Colonic mucosa (tissue), 4 donors: ENCODE measurements around the gene CRISPLD2. TPM values are rescaled to one million over a fixed set of nuclear protein-coding genes. Genes with fewer than 3 reads are reported as not detected.

ENCODE experiments used
- DNase-seq: peaks from one replicate; pipeline ENCODE4 v3.0.0-alpha.2; 2020
- H3K27ac ChIP-seq: fragments of 200-600 bp; one replicate; pipeline ENCODE4 v1.8.0; 2021
- H3K27me3 ChIP-seq: fragments of 200-600 bp; one replicate; pipeline ENCODE4 v1.8.0; 2021
- H3K36me3 ChIP-seq: fragments of 200-600 bp; one replicate; pipeline ENCODE4 v1.8.0; 2021
- H3K4me1 ChIP-seq: fragments of 200-600 bp; one replicate; pipeline ENCODE4 v1.8.0; 2021; ENCODE audit warnings: mild to moderate bottlenecking
- H3K4me3 ChIP-seq: fragments of 200-600 bp; one replicate; pipeline ENCODE4 v1.8.0; 2021
- H3K9ac ChIP-seq, 2 donors: one replicate each; pipeline ENCODE4 v1.7.0; 2013; ENCODE audit warnings: control low read depth in 2 of 2, low read depth in 2 of 2, low read length in 2 of 2
- H3K9me3 ChIP-seq: fragments of 200-600 bp; one replicate; pipeline ENCODE4 v1.8.0; 2021
- intact Hi-C: fragments of 100-400 bp; cut with DNase I; formaldehyde crosslinking; loops from one replicate; pipeline ENCODE4 v1.14.1; 2022
- total RNA-seq, 2 donors: library from RNA; stranded (reverse); fragmentation: NEBNext Ultra II Directional in 1 of 2; extraction: Animal tissue kit (Norgen Biotek cat#: 25700) in 1 of 2; gene quantifications; one replicate each; pipeline ENCODE4 v1.2.1, GENCODE V29; 2021
- TF ChIP-seq, protein P1 (sequence below): fragments of 200-600 bp; IDR thresholded peaks from one replicate; pipeline ENCODE4 v1.8.0; 2022; ENCODE audit warnings: antibody characterized with exemption, mild to moderate bottlenecking
- donor health status: healthy.
- donor health status: DM: no; HTN: no; CAD: no.
- donor health status: DM: no; HTN: no; CAD: no.

The CRISPLD2 gene
- total RNA-seq, 2 donors from 2014 or later = 10.4 to 37.9 TPM

DNA sequence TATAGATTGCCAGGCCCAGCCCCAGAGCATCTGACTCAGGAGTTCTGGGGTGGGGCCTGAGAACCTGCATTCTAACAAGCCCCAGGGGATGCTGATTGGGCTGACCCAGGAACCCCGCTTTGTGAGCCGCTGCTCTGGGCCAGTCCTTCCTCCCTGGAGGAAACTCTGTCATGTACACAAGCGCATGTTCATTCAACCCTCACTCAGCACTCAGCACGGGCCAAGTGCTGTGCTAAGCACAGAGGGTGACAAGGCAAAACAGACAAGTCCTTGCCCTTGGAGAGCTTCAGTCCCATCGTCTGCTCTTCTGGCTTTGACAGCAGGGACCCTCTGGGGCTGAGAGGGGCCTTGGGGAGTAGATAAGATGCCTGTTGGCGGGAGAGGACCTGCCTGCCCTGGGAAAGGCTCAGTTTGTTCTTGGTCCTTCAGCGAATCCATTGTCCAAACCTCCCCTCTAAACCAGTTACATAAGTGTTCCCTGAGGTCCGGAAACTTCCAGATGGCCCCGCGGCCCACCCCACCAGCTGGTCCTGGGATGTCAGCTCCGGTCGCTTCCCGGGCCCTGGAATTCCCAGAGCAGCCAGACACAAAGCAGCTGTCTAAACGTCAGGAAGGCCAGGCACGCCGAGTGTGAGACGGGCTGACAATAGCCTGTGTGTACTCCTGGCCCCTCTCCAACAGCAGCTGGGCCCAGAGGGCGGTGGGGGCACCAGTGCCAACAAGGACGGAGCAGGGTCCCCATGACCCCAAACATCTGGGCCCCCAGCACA is 102.8 kb downstream of the CRISPLD2 start:
- Histone ChIP-seq H3K9ac (no peak overlapping the region), H3K4me3 (no peak overlapping the region), H3K27ac (peak overlapping the region; percentile 47), H3K9me3 (no peaks in the 10 kb centered on the region), H3K36me3 (no peaks in the 10 kb centered on the region), H3K4me1 (peaks cover 7% of the 10 kb centered on the region), H3K27me3 (no peaks in the 10 kb centered on the region)
- peak; percentile 49 for DNase-seq
- TF ChIP-seq, protein P1, sequence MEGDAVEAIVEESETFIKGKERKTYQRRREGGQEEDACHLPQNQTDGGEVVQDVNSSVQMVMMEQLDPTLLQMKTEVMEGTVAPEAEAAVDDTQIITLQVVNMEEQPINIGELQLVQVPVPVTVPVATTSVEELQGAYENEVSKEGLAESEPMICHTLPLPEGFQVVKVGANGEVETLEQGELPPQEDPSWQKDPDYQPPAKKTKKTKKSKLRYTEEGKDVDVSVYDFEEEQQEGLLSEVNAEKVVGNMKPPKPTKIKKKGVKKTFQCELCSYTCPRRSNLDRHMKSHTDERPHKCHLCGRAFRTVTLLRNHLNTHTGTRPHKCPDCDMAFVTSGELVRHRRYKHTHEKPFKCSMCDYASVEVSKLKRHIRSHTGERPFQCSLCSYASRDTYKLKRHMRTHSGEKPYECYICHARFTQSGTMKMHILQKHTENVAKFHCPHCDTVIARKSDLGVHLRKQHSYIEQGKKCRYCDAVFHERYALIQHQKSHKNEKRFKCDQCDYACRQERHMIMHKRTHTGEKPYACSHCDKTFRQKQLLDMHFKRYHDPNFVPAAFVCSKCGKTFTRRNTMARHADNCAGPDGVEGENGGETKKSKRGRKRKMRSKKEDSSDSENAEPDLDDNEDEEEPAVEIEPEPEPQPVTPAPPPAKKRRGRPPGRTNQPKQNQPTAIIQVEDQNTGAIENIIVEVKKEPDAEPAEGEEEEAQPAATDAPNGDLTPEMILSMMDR = no peak
- intact Hi-C loops = no loop called here

DNA sequence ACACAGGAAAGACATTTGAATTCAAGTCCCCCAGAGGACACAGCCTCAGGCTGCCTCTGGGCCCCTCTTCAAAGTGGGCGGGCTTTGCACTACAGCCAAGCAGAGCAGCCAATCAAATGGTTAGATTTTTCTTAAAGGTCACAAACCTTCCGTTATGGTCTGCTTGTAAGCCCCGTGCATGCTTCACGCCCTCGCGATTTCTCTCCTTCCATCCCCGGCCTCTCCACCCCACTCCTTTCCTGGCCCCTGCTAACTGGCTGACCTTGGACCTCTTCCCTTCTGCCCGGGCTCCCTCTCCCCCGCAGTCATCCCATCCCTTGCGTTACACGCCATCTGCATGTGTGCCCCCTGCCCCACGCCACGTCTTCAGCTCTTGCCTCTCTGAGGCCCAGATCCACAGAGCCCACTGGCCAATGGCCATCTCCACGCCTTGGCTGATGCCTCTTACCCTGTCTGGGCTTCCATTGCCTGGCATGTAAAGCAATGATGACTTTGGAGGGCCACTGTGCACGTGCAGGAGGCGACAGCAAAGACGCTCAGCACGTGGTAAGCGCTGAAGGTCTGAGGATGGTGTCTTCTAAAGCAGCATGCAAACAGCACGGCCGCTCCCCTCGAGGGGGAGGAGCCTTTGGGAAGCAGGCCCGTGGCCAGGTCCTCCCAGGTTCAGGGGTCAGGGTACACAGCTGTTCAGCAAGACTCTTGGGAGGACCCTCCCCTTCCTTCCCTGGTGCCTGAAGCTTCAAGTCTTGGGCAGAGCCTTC is 104.7 kb downstream of the CRISPLD2 start:
- no peak overlapping the region for H3K9ac ChIP-seq
- no peaks in the 10 kb centered on the region for H3K27me3 ChIP-seq
- DNase-seq = peak; percentile 63
- H3K9me3 ChIP-seq = no peaks in the 10 kb centered on the region
- no peak overlapping the region for H3K27ac ChIP-seq
- peaks cover 7% of the 10 kb centered on the region for H3K4me1 ChIP-seq
- no peaks in the 10 kb centered on the region for H3K36me3 ChIP-seq
- TF ChIP-seq, protein P1 = no peak
- intact Hi-C loops = loop anchor here (5.0 kb wide), 1 partner anchor 43 kb away; no protein-coding TSS in a partner anchor
- H3K4me3 ChIP-seq = no peak overlapping the region

DNA sequence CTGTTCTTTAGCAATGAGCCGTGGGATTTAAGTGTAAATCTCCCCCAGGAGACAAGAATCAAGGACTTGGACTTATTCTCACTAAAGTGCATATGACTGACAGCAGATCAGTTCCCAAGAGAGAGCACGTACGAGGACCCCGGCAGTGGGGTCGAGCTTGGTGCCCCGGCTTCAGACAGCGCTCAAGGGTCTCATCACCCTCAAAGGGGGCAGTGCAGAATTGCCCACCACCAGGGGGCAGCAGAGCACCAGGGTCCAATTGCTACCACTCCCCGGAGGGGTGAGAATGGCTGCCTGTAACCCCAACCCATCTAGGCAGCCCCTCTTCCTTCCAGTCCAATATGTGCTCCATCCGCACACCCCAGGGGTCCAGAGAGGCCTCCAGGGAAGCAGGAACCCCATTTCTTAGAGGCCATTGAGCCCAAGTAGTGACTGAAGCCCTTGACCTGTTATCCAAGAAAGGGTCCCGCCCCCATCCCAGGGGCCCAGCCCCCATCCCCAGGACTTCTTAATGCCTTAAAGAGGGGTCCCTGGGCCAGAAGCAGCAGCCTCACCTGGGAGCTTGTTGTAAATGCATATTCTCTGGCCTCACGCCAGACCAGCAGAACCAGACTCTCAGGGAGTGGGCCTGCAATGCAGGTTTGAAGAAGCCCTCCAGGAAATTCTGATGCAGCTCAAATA is 105.4 kb downstream of the CRISPLD2 start:
- intact Hi-C loops = loop anchor here (5.0 kb wide), 1 partner anchor 42 kb away; no protein-coding TSS in a partner anchor

DNA sequence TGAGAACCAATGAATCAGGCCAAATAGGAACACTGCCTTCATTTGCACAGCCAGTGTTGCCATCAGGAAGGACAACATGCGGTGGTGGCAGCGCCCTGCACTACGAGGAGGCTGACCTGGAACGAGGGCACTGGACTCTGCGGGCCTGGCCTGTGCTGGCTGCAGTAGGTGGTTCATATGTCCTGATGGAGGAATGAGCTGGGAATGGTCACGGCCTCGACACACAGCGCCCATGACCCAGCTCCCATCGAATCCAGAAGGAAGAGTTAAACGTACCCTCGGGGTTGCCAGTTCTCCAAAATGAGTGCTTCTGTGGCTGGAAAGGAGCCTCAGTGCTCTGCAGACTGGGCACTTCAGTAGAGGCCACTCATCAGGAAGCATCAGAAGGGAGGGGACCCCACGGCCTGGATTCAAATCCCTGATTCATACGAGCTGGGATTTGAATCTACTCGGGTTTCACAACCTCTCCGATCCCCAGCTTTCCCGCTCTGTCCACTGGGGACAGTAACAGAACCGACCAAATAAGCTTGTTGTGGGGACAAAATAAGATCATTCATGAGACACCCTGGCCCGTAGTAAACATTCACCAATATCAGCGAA is 106.1 kb downstream of the CRISPLD2 start:
- H3K4me1 ChIP-seq = peaks cover 7% of the 10 kb centered on the region

More for the DNA sequence above, 105.4 kb downstream of the CRISPLD2 start:
- Histone ChIP-seq H3K4me1 (peaks cover 7% of the 10 kb centered on the region), H3K27ac (no peak overlapping the region), H3K4me3 (no peak overlapping the region), H3K36me3 (no peaks in the 10 kb centered on the region), H3K9ac (no peak overlapping the region), H3K9me3 (no peaks in the 10 kb centered on the region), H3K27me3 (no peaks in the 10 kb centered on the region)
- DNase-seq = peak; percentile 78
- TF ChIP-seq, protein P1 = peak; percentile 93

More for the DNA sequence above, 106.1 kb downstream of the CRISPLD2 start:
- Histone ChIP-seq H3K36me3 (no peaks in the 10 kb centered on the region), H3K9ac (no peak overlapping the region), H3K27ac (no peak overlapping the region), H3K27me3 (no peaks in the 10 kb centered on the region), H3K9me3 (no peaks in the 10 kb centered on the region), H3K4me3 (no peak overlapping the region)
- intact Hi-C loops = loop anchor here (5.0 kb wide), 1 partner anchor 41 kb away; no protein-coding TSS in a partner anchor
- TF ChIP-seq, protein P1 = no peak
- no peak for DNase-seq
